Transverse colon (tissue), 3 donors: ENCODE results near the gene FOSL2.

Experiments used
- EP300 ChIP-seq: sonication (generic); formaldehyde crosslinking; IDR thresholded peaks from one replicate; pipeline ENCODE4 v1.6.1; 2017; ENCODE audit warnings: antibody characterized with exemption, low read depth
- TF ChIP-seq, protein P1 (sequence below), 5 experiments: fragments of 200-600 bp in 3 of 5; fragments of 450-650 bp in 2 of 5; sonication (generic) in 3 of 5; IDR thresholded peaks; 1 replicate in 2 of 5; 2 replicates in 3 of 5; pipeline ENCODE4 v1.5.1; 2016 to 2017; ENCODE audit warnings: antibody characterized with exemption in 5 of 5, inconsistent platforms in 3 of 5, mild to moderate bottlenecking in 2 of 5, moderate library complexity in 1 of 5

DNA sequence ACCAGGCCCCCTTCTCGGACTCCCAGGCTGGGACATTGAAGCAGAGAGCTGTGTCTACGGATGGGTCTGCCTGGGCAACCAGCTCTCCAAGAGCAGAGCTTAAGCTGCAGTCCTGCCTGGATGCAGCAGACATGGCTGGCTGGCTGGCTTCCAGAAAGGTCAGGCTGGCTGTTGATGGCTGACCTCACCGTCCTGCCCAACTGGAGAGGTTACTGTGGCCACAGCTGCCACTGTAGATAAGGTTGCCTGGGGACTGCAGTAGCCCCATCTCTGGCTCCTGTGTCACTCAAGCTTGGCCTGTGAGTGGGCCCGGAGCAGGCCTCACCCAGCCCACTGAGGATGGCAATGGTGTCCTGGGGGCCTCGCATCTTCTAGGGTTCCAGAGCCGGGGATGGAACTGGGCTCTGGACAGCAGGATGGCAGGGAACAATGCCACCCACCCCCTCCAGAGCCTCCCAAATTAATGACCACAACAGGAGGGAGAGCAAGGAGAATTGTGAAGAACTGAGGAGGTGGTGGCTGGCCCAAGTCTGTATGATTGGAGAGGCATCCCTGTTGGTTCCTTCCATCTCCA lies 37.0 kb upstream of the FOSL2 start:
- TF ChIP-seq, protein P1, sequence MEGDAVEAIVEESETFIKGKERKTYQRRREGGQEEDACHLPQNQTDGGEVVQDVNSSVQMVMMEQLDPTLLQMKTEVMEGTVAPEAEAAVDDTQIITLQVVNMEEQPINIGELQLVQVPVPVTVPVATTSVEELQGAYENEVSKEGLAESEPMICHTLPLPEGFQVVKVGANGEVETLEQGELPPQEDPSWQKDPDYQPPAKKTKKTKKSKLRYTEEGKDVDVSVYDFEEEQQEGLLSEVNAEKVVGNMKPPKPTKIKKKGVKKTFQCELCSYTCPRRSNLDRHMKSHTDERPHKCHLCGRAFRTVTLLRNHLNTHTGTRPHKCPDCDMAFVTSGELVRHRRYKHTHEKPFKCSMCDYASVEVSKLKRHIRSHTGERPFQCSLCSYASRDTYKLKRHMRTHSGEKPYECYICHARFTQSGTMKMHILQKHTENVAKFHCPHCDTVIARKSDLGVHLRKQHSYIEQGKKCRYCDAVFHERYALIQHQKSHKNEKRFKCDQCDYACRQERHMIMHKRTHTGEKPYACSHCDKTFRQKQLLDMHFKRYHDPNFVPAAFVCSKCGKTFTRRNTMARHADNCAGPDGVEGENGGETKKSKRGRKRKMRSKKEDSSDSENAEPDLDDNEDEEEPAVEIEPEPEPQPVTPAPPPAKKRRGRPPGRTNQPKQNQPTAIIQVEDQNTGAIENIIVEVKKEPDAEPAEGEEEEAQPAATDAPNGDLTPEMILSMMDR (IDR thresholded peaks at IDR 0.05) = no peak
- no peak for TF ChIP-seq EP300
